ENCODE results near the gene CTNNA2. TPM values are rescaled to one million over a fixed set of nuclear protein-coding genes. Genes with fewer than 3 reads are reported as not detected.

CTNNA2 gene
- total and polyA plus RNA-seq, 9 of the 15 experiments (the other 6 are each of a cell fraction or from before 2014, with no cell fraction given): 0.03 to 0.40 (median 0.15) TPM

- Histone ChIP-seq H3K36me3 (ENCODE audit: control insufficient read depth, insufficient read depth, low read length) (no peaks in the 10 kb centered on the region), H3K9ac (ENCODE audit: insufficient read depth in 1 of 2, low read depth in 2 of 2, low read length in 2 of 2) (no peak overlapping the region), H3K4me1 (replicated peaks in 1 of 2; ENCODE audit: control insufficient read depth in 2 of 2, insufficient read depth in 2 of 2, low read length in 2 of 2) (no peaks in the 10 kb centered on the region), H3K4me3 (no peak overlapping the region), H3K4me2 (ENCODE audit: insufficient read depth, low read length) (no peak overlapping the region), H3K79me2 (ENCODE audit: control insufficient read depth, insufficient read depth, low read length) (no peaks in the 10 kb centered on the region), H3K27ac (ENCODE audit: extremely low read depth, low read depth, low read length) (no peak overlapping the region), H3K9me1 (ENCODE audit: control insufficient read depth, insufficient read depth, low read length) (no peaks in the 10 kb centered on the region), H2AFZ (ENCODE audit: low read depth, low read length) (no peak overlapping the region), H3K9me3 (replicated peaks; ENCODE audit: control insufficient read depth, insufficient read depth, low read depth, low read length) (no peaks in the 10 kb centered on the region), H3K27me3 (ENCODE audit: control insufficient read depth in 2 of 2, insufficient read depth in 2 of 2, low read length in 2 of 2) (no peaks in the 10 kb centered on the region), H4K20me1 (replicated peaks; ENCODE audit: control insufficient read depth, insufficient read depth, low read length) (no peaks in the 10 kb centered on the region)
- ChIA-PET CTCF (ENCODE audit: low intra/inter-chr PET ratio) (no interaction called here), POLR2A (no interaction called here)
- ATAC-seq (no peak), DNase-seq (ENCODE audit: extremely low read depth in 1 of 4, low spot score in 3 of 4) (no peak), FAIRE-seq (no peak)
- in situ Hi-C loops (cut with MboI) (no loop called here), intact Hi-C loops (cut with micrococcal nuclease) (no loop called here)
- TF ChIP-seq MEF2D (tag; conservative IDR thresholded peaks at IDR 0.05; ENCODE audit: low read depth) (no peak), TAF15 (IDR thresholded peaks at IDR 0.05; ENCODE audit: low read depth, low read length) (no peak), EP300 (IDR thresholded peaks at IDR 0.05; ENCODE audit: low read length) (no peak), FOXJ2 (tag; IDR thresholded peaks at IDR 0.05) (no peak), NCOA2 (IDR thresholded peaks at IDR 0.05; ENCODE audit: partially characterized antibody in 2 of 2) (no peak), RCOR1 (IDR thresholded peaks at IDR 0.05; ENCODE audit: borderline replicate concordance in 1 of 2, low read depth in 2 of 2, low read length in 2 of 2) (no peak), PPARD (CRISPR knock-in tag; IDR thresholded peaks at IDR 0.05) (no peak), ZNF75A (CRISPR knock-in tag; IDR thresholded peaks at IDR 0.05) (no peak), RBM17 (IDR thresholded peaks at IDR 0.05; ENCODE audit: borderline replicate concordance, low read depth, low read length) (no peak), SP2 (IDR thresholded peaks at IDR 0.05; ENCODE audit: extremely low read depth, low read depth, low read length, poor library complexity, severe bottlenecking) (no peak), FOXA3 (CRISPR knock-in tag; conservative IDR thresholded peaks at IDR 0.05 in 1 of 2, IDR thresholded peaks at IDR 0.05 in 1 of 2) (no peak), TEAD2 (tag; IDR thresholded peaks at IDR 0.05) (no peak)
- no TSS peak for BruUV-seq (replicated peaks)
Observed at GRCh38 chr2:80396276-80396675, 883.4 kb downstream of the CTNNA2 start.

Data from K562 (cell line).